Spleen (tissue), 7 donors: ENCODE data around the gene LTBP1.

Source experiments
- CTCF ChIP-seq, 11 experiments: fragments of 200-600 bp in 7 of 11; fragments of 450-650 bp in 4 of 11; sonication (generic) in 4 of 11; IDR thresholded peaks in 8 of 11; conservative IDR thresholded peaks in 3 of 11; 1 replicate in 7 of 11; 2 replicates in 4 of 11; pipeline versions ENCODE4 v1.4.0 to v1.8.0; 2016 to 2021; ENCODE audit warnings: antibody characterized with exemption in 11 of 11, inconsistent platforms in 4 of 11, mild to moderate bottlenecking in 1 of 11
- POLR2A ChIP-seq, 3 donors: fragments of 450-650 bp; IDR thresholded peaks; one replicate each; pipeline ENCODE4 v1.5.1; 2017; ENCODE audit warnings: antibody characterized with exemption in 3 of 3, mild to moderate bottlenecking in 1 of 3
- POLR2AphosphoS5 ChIP-seq, 3 donors: sonication (generic); formaldehyde crosslinking; IDR thresholded peaks; one replicate each; pipeline ENCODE4 v1.5.1; 2017; ENCODE audit warnings: antibody characterized with exemption in 3 of 3
- donor health status: DM: no; HTN: no; CAD: no; lungs with moderate emphysema.
- donor health status: DM: no; HTN: no; CAD: no.
- donor health status: DM: no; HTN: no; CAD: no.

- TF ChIP-seq POLR2A (IDR thresholded peaks at IDR 0.05) (no peak), POLR2AphosphoS5 (IDR thresholded peaks at IDR 0.05) (no peak), CTCF (IDR thresholded peaks at IDR 0.05 in 8 of 11, conservative IDR thresholded peaks at IDR 0.05 in 3 of 11) (no peak)
Measured at GRCh38 chr2:33318456-33318855, 371.7 kb downstream of the LTBP1 start.
